ENCODE data around the gene POMP. TPM values are rescaled to one million over a fixed set of nuclear protein-coding genes. Genes with fewer than 3 reads are reported as not detected.

The POMP gene
- total RNA-seq, 1 donor from 2014 or later: 131 TPM

DNA sequence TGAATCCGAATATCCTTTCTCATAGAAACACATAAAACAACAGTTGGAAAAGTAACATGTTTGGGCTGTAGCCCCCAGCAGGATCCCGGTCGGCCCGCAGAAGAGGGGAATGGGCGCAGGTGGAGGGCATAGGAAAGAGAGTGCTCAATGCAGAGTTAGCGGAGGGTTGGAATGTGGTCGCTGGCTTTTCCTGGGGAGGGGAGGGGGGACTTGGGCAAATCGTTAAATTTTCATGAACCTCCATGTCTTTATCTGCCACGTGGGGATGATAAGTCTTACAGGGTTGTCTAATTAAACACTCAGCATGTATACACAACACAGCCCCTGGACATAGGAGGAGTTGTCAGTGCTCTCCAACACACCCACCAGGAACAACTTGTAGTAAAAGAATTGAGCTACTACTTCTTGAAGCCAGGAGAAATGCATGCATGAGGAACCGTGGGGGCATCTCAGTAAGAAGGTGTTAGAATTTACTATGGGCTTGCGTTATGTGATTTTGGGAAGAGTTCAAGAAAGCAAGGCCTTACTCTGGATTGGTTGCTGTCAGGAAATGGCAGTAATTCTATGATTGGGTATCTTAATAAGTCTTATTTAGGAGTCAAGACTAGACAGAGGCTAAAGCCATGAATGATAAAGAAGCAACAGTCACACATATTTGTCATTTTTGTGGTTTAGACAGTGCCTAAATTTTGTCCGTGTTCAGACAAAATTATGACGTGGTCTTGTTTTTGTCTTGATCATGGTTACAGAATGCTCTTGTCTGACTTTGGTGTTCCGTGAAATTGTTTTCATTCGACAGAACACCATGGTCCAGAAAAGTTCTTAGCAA lies 60.5 kb downstream of the POMP start:
- Mint-ChIP-seq H3K4me3 (ENCODE audit: unreplicated experiment) (peak overlapping the region; percentile 79), H3K4me1 (ENCODE audit: low read depth, unreplicated experiment) (peaks cover 22% of the 10 kb centered on the region), H3K27me3 (ENCODE audit: low read depth, unreplicated experiment) (no peaks in the 10 kb centered on the region), H3K9me3 (ENCODE audit: unreplicated experiment) (no peaks in the 10 kb centered on the region), H3K36me3 (ENCODE audit: low read depth, unreplicated experiment) (peaks cover 4% of the 10 kb centered on the region), H3K27ac (ENCODE audit: unreplicated experiment) (peak overlapping the region; percentile 97)
- H4K20me1 ChIP-seq (ENCODE audit: insufficient read depth, low read length): no peaks in the 10 kb centered on the region
- FAIRE-seq (peak; percentile 82), DNase-seq (ENCODE audit: low read depth) (peak; percentile 68)
- peak overlapping the region; percentile 92 for H3K4me2 ChIP-seq (ENCODE audit: low read length)
- H3K4me1 ChIP-seq (ENCODE audit: insufficient read depth, low read length): peaks cover 15% of the 10 kb centered on the region
- H3K9ac ChIP-seq (ENCODE audit: low read length): peak overlapping the region; percentile 85
- H3K79me2 ChIP-seq (ENCODE audit: insufficient read depth, low read length): no peaks in the 10 kb centered on the region
- peak overlapping the region; percentile 87 for H2AFZ ChIP-seq (ENCODE audit: low read depth, low read length)
- H3K27ac ChIP-seq (ENCODE audit: low read depth, low read length): peak overlapping the region; percentile 78
- H3K4me3 ChIP-seq (ENCODE audit: insufficient read depth, low read depth, low read length): peak overlapping the region; percentile 73
- H3K9me3 ChIP-seq (ENCODE audit: insufficient read depth, low read depth, low read length): no peaks in the 10 kb centered on the region
- no peaks in the 10 kb centered on the region for H3K36me3 ChIP-seq (ENCODE audit: insufficient read depth, low read length)
- no peak for TF ChIP-seq EZH2 (IDR thresholded peaks at IDR 0.05; ENCODE audit: insufficient read depth, low read length)
- TF ChIP-seq, protein P1, sequence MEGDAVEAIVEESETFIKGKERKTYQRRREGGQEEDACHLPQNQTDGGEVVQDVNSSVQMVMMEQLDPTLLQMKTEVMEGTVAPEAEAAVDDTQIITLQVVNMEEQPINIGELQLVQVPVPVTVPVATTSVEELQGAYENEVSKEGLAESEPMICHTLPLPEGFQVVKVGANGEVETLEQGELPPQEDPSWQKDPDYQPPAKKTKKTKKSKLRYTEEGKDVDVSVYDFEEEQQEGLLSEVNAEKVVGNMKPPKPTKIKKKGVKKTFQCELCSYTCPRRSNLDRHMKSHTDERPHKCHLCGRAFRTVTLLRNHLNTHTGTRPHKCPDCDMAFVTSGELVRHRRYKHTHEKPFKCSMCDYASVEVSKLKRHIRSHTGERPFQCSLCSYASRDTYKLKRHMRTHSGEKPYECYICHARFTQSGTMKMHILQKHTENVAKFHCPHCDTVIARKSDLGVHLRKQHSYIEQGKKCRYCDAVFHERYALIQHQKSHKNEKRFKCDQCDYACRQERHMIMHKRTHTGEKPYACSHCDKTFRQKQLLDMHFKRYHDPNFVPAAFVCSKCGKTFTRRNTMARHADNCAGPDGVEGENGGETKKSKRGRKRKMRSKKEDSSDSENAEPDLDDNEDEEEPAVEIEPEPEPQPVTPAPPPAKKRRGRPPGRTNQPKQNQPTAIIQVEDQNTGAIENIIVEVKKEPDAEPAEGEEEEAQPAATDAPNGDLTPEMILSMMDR (IDR thresholded peaks at IDR 0.05; ENCODE audit: insufficient read depth, low read depth, low read length): no peak
- no peaks in the 10 kb centered on the region for H3K27me3 ChIP-seq (ENCODE audit: insufficient read depth, low read length)

DNA sequence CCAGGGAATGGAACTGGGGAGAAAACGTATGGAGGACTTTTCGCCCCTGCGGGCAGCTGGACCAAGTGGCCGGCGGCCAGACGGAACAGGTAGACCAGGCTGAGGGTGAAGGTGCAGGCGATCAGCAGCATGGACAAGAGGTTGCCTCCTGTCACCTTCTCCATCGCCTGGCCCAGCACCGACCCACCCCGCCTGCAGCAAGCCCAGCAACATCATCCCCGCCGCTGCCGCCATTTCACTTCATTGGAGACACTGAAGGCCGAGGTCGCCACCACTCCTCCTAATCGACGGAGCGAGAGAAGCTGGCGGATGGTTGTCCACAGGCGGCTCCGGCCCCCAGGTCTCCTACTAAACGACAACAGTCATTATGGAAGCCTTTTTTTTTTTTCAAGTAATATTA lies 64.9 kb downstream of the POMP start:
- Mint-ChIP-seq H3K4me1 (ENCODE audit: low read depth, unreplicated experiment) (peaks cover 16% of the 10 kb centered on the region), H3K4me3 (ENCODE audit: unreplicated experiment) (no peak overlapping the region), H3K27me3 (ENCODE audit: low read depth, unreplicated experiment) (no peaks in the 10 kb centered on the region), H3K36me3 (ENCODE audit: low read depth, unreplicated experiment) (no peaks in the 10 kb centered on the region), H3K27ac (ENCODE audit: unreplicated experiment) (no peak overlapping the region), H3K9me3 (ENCODE audit: unreplicated experiment) (peaks cover 5% of the 10 kb centered on the region)
- no peaks in the 10 kb centered on the region for H3K27me3 ChIP-seq (ENCODE audit: insufficient read depth, low read length)
- H3K79me2 ChIP-seq (ENCODE audit: insufficient read depth, low read length): no peaks in the 10 kb centered on the region
- no peaks in the 10 kb centered on the region for H3K36me3 ChIP-seq (ENCODE audit: insufficient read depth, low read length)
- no peak overlapping the region for H3K4me3 ChIP-seq (ENCODE audit: insufficient read depth, low read depth, low read length)
- no peak overlapping the region for H2AFZ ChIP-seq (ENCODE audit: low read depth, low read length)
- no peaks in the 10 kb centered on the region for H3K9me3 ChIP-seq (ENCODE audit: insufficient read depth, low read depth, low read length)
- no peak overlapping the region for H3K4me2 ChIP-seq (ENCODE audit: low read length)
- no peaks in the 10 kb centered on the region for H4K20me1 ChIP-seq (ENCODE audit: insufficient read depth, low read length)
- H3K27ac ChIP-seq (ENCODE audit: low read depth, low read length): no peak overlapping the region
- peaks cover 12% of the 10 kb centered on the region for H3K4me1 ChIP-seq (ENCODE audit: insufficient read depth, low read length)
- H3K9ac ChIP-seq (ENCODE audit: low read length): no peak overlapping the region
- FAIRE-seq: no peak
- DNase-seq (ENCODE audit: low read depth): no peak
- TF ChIP-seq EZH2 (IDR thresholded peaks at IDR 0.05; ENCODE audit: insufficient read depth, low read length): no peak
- TF ChIP-seq, protein P1 (IDR thresholded peaks at IDR 0.05; ENCODE audit: insufficient read depth, low read depth, low read length): no peak

DNA sequence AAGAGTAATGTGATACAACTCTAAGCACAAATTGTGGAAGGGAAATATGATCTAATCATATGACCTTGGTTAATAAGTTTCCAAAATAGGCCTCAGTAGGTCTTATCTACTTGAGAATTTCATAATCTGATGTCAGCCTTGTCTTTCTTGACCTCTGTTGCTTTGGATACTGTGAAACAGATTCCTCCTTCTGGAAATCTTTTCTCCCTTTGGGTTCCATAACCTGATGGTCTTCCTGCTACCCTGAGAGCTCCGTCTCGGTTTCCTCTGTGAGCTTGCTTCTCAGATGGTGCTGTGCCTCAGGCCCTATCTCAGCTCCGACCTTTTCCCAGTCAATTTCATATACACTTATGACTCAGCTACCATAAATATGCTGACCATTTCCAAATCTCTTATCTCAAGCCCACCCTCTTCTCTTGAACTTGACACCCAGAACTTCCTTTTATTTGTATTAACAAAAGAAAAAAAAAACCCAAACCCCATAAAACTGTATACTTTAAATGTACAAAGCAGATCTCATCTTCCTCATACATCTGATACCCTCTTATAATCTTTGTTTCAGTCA lies 66.2 kb downstream of the POMP start:
- Histone ChIP-seq H3K36me3 (ENCODE audit: insufficient read depth, low read length) (no peaks in the 10 kb centered on the region), H3K79me2 (ENCODE audit: insufficient read depth, low read length) (no peaks in the 10 kb centered on the region), H3K4me1 (ENCODE audit: insufficient read depth, low read length) (no peaks in the 10 kb centered on the region), H3K27ac (ENCODE audit: low read depth, low read length) (no peak overlapping the region), H3K4me2 (ENCODE audit: low read length) (no peak overlapping the region), H3K4me3 (ENCODE audit: insufficient read depth, low read depth, low read length) (no peak overlapping the region), H4K20me1 (ENCODE audit: insufficient read depth, low read length) (no peaks in the 10 kb centered on the region), H3K9ac (ENCODE audit: low read length) (no peak overlapping the region), H3K9me3 (ENCODE audit: insufficient read depth, low read depth, low read length) (no peaks in the 10 kb centered on the region), H2AFZ (ENCODE audit: low read depth, low read length) (no peak overlapping the region), H3K27me3 (ENCODE audit: insufficient read depth, low read length) (no peaks in the 10 kb centered on the region)
- DNase-seq (ENCODE audit: low read depth) (no peak), FAIRE-seq (no peak)
- peaks cover 5% of the 10 kb centered on the region for H3K9me3 Mint-ChIP-seq (ENCODE audit: unreplicated experiment)
- no peak overlapping the region for H3K4me3 Mint-ChIP-seq (ENCODE audit: unreplicated experiment)
- TF ChIP-seq EZH2 (IDR thresholded peaks at IDR 0.05; ENCODE audit: insufficient read depth, low read length): no peak
- TF ChIP-seq, protein P1 (IDR thresholded peaks at IDR 0.05; ENCODE audit: insufficient read depth, low read depth, low read length): no peak
- peaks cover 10% of the 10 kb centered on the region for H3K4me1 Mint-ChIP-seq (ENCODE audit: low read depth, unreplicated experiment)
- H3K36me3 Mint-ChIP-seq (ENCODE audit: low read depth, unreplicated experiment): no peaks in the 10 kb centered on the region
- H3K27me3 Mint-ChIP-seq (ENCODE audit: low read depth, unreplicated experiment): no peaks in the 10 kb centered on the region
- no peak overlapping the region for H3K27ac Mint-ChIP-seq (ENCODE audit: unreplicated experiment)
